ENCODE results near the gene SHF.

The SHF gene

GRCh38 chr15:45168751-45169551, 18.8 kb downstream of the SHF start:
- peak; percentile 47 for DNase-seq

- no peak for DNase-seq
Measured at GRCh38 chr15:45168286-45168685, 19.5 kb downstream of the SHF start.

- DNase-seq = no peak
Measured at GRCh38 chr15:45167631-45168205, 20.0 kb downstream of the SHF start.

- DNase-seq = peak; percentile 92
Measured at GRCh38 chr15:45166834-45167630, 20.7 kb downstream of the SHF start.

- no peak for DNase-seq
Measured at GRCh38 chr15:45165536-45165935, 22.2 kb downstream of the SHF start.

GRCh38 chr15:45164914-45165313, 22.9 kb downstream of the SHF start:
- no peak for DNase-seq

GRCh38 chr15:45163508-45163856, 24.3 kb downstream of the SHF start:
- DNase-seq = no peak

- DNase-seq = peak; percentile 86
Measured at GRCh38 chr15:45162771-45163507, 24.8 kb downstream of the SHF start.

GRCh38 chr15:45161666-45162065, 26.1 kb downstream of the SHF start:
- no peak for DNase-seq

GRCh38 chr15:45157974-45158373, 29.8 kb downstream of the SHF start:
- DNase-seq = no peak

- DNase-seq = no peak
Measured at GRCh38 chr15:45156744-45157455, 30.9 kb downstream of the SHF start.

- DNase-seq = no peak
Measured at GRCh38 chr15:45155739-45156138, 32.0 kb downstream of the SHF start.

- no peak for DNase-seq
Measured at GRCh38 chr15:45151998-45152828, 35.6 kb downstream of the SHF start.

GRCh38 chr15:45150997-45151396, 36.8 kb downstream of the SHF start:
- no peak for DNase-seq

- DNase-seq = no peak
Measured at GRCh38 chr15:45150481-45150880, 37.3 kb downstream of the SHF start.

GRCh38 chr15:45149060-45149459, 38.7 kb downstream of the SHF start:
- DNase-seq = no peak

GRCh38 chr15:45148076-45149059, 39.4 kb downstream of the SHF start:
- DNase-seq = no peak

- DNase-seq = no peak
Measured at GRCh38 chr15:45147606-45148005, 40.2 kb downstream of the SHF start.

GRCh38 chr15:45146405-45146804, 41.4 kb downstream of the SHF start:
- no peak for DNase-seq

- DNase-seq = no peak
Measured at GRCh38 chr15:45144775-45145174, 43.0 kb downstream of the SHF start.

All from OCI-M1 (cell line).